ENCODE results near the gene NQO1. TPM values are rescaled to one million over a fixed set of nuclear protein-coding genes. Genes with fewer than 3 reads are reported as not detected.

The NQO1 gene
- 100 to 1,000 TPM; 126 to 141 TPM for total RNA-seq
- polyA plus RNA-seq (2013, experiment 1 of 2) = 34.1 TPM
- 43.1 TPM for polyA plus RNA-seq (2013, experiment 2 of 2)
- long read RNA-seq, experiment 1, transcript NQO1-201 (6 exons, 2,912 nt) = major isoform, 39 of 72 reads
- long read RNA-seq, experiment 1, transcript NQO1-202 (5 exons, 1,105 nt) = minor isoform, 10 of 72 reads
- long read RNA-seq, experiment 1, partial matches to known transcripts = 9 of 72 reads
- long read RNA-seq, experiment 1, other reads (novel, unspliced or antisense) = 14 of 72 reads
- long read RNA-seq, experiment 2, transcript NQO1-202 (5 exons, 1,105 nt) = minor isoform, 9 of 88 reads
- long read RNA-seq, experiment 2, transcript NQO1-201 (6 exons, 2,912 nt) = major isoform, 75 of 88 reads
- long read RNA-seq, experiment 2, partial matches to known transcripts = 2 of 88 reads
- long read RNA-seq, experiment 2, other reads (novel, unspliced or antisense) = 1 of 88 reads
- long read RNA-seq, experiment 3, transcript NQO1-201 (6 exons, 2,912 nt) = major isoform, 256 of 309 reads
- long read RNA-seq, experiment 3, transcript NQO1-203 (5 exons, 2,527 nt) = minor isoform, 9 of 309 reads
- long read RNA-seq, experiment 3, transcript NQO1-202 (5 exons, 1,105 nt) = minor isoform, 26 of 309 reads
- long read RNA-seq, experiment 3, partial matches to known transcripts = 3 of 309 reads
- long read RNA-seq, experiment 3, other reads (novel, unspliced or antisense) = 15 of 309 reads
- long read RNA-seq, experiment 4, transcript NQO1-203 (5 exons, 2,527 nt) = minor isoform, 5 of 371 reads
- long read RNA-seq, experiment 4, transcript NQO1-202 (5 exons, 1,105 nt) = minor isoform, 34 of 371 reads
- long read RNA-seq, experiment 4, transcript NQO1-201 (6 exons, 2,912 nt) = major isoform, 270 of 371 reads
- long read RNA-seq, experiment 4, partial matches to known transcripts = 54 of 371 reads
- long read RNA-seq, experiment 4, other reads (novel, unspliced or antisense) = 6 of 371 reads

DNA sequence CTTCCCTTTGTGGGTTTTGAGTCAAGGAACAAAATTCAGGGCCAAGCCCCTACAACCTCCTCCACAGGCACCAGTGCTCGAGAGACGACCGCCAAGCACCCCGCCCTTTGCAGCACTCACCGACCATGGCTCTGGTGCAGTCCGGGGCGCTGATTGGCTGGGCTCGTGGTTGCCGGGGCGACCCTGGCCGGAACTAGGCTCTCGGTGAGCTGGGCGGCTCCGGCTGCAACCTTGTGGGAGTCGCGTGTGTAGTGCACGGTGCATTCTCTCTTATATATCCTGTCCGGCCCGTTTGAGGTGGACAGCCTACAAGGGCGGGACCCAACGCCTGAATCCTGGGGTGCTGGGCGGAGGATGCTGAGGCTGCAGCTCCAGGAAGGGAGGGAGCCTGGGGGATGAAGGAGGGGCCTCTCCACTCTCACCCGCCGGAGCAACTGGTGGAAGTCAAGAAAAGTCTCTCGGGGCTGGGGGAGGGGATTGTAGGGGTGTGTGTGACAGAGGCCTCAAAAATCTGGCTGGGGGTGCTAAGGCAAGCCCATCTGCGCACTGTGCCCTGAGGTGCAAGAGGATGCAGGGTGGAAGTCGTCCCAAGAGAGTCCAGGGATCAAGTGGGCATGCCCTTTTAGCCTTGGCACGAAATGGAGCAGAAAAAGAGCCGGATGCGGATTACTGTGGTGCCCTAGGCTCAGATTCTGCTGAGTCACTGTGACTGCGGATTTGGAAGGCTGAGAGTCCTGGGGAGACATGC lies at the start of gene NQO1:
Gene NQO1, minus strand, starts transcription at position 248 of the 748 bp plus-strand sequence. Its CDS starts 121 bp downstream, at position 127.
- peak within 1 kb of the TSS; percentile 81 for H3K27ac ChIP-seq (ENCODE audit: low read depth, low read length)
- peak within 1 kb of the TSS; percentile 88 for H3K4me3 ChIP-seq (ENCODE audit: low read length)
- H3K9me3 ChIP-seq (ENCODE audit: control insufficient read depth, low read length) = no peaks in the 10 kb centered on the region
- peaks cover 15% of the 10 kb centered on the region for H3K36me3 Mint-ChIP-seq (ENCODE audit: low read depth)
- peak within 1 kb of the TSS; percentile 100 for H3K27ac Mint-ChIP-seq
- no peaks in the 10 kb centered on the region for H3K27me3 ChIP-seq (ENCODE audit: control insufficient read depth, insufficient read depth, low read length, poor library complexity, severe bottlenecking)
- H3K4me1 ChIP-seq (ENCODE audit: control insufficient read depth, insufficient read depth, low read length) = peaks cover 2% of the 10 kb centered on the region
- no peaks in the 10 kb centered on the region for H3K9me3 Mint-ChIP-seq
- no peaks in the 10 kb centered on the region for H3K27me3 Mint-ChIP-seq (ENCODE audit: insufficient read depth)
- DNase-seq = peak; percentile 100
- H3K4me1 Mint-ChIP-seq = peaks cover 26% of the 10 kb centered on the region
- no peaks in the 10 kb centered on the region for H3K36me3 ChIP-seq (ENCODE audit: control insufficient read depth, insufficient read depth, low read length)
- TF ChIP-seq, protein P1, sequence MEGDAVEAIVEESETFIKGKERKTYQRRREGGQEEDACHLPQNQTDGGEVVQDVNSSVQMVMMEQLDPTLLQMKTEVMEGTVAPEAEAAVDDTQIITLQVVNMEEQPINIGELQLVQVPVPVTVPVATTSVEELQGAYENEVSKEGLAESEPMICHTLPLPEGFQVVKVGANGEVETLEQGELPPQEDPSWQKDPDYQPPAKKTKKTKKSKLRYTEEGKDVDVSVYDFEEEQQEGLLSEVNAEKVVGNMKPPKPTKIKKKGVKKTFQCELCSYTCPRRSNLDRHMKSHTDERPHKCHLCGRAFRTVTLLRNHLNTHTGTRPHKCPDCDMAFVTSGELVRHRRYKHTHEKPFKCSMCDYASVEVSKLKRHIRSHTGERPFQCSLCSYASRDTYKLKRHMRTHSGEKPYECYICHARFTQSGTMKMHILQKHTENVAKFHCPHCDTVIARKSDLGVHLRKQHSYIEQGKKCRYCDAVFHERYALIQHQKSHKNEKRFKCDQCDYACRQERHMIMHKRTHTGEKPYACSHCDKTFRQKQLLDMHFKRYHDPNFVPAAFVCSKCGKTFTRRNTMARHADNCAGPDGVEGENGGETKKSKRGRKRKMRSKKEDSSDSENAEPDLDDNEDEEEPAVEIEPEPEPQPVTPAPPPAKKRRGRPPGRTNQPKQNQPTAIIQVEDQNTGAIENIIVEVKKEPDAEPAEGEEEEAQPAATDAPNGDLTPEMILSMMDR (conservative IDR thresholded peaks at IDR 0.05) = no peak
- H3K9ac ChIP-seq (ENCODE audit: extremely low read depth, low read length, poor library complexity, severe bottlenecking) = peak within 1 kb of the TSS; percentile 58
- H3K4me3 Mint-ChIP-seq = peak within 1 kb of the TSS; percentile 79
- WGBS, 2 experiments (ENCODE audit: insufficient coverage in 1 of 2, insufficient read length in 1 of 2) = 3 to 6% methylated on average over 25 to 31 of the region's 31 CpGs

DNA sequence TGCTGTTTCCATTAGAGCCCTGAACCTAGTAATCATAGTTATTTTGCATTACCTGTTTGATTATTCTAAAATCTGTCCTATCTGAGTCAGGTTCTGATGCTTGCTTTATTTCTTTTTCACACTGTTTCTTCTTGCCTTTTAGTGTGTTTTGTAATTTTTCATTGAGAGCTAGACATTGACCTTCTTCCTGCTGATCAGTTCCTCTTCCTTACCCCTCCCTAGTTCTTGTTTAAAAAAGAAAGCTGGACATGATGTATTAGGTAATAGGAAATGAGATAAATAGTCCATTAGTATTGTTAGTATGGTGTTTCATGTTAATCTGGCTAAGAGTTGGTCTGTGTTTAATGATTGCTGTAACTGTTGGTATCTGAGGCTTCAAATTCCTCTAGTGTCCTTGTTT lies 49.2 kb upstream of the NQO1 start:
- Mint-ChIP-seq H3K36me3 (ENCODE audit: low read depth) (peaks cover 19% of the 10 kb centered on the region), H3K27me3 (ENCODE audit: insufficient read depth) (no peaks in the 10 kb centered on the region), H3K9me3 (peaks cover 10% of the 10 kb centered on the region), H3K4me3 (no peak overlapping the region), H3K4me1 (peaks cover 15% of the 10 kb centered on the region), H3K27ac (no peak overlapping the region)
- Histone ChIP-seq H3K27me3 (ENCODE audit: control insufficient read depth, insufficient read depth, low read length, poor library complexity, severe bottlenecking) (no peaks in the 10 kb centered on the region), H3K9ac (ENCODE audit: extremely low read depth, low read length, poor library complexity, severe bottlenecking) (no peak overlapping the region), H3K27ac (ENCODE audit: low read depth, low read length) (no peak overlapping the region), H3K9me3 (ENCODE audit: control insufficient read depth, low read length) (peaks cover 15% of the 10 kb centered on the region), H3K36me3 (ENCODE audit: control insufficient read depth, insufficient read depth, low read length) (peaks cover 8% of the 10 kb centered on the region), H3K4me3 (ENCODE audit: low read length) (no peak overlapping the region), H3K4me1 (ENCODE audit: control insufficient read depth, insufficient read depth, low read length) (no peaks in the 10 kb centered on the region)
- TF ChIP-seq, protein P1 (conservative IDR thresholded peaks at IDR 0.05) = no peak
- DNase-seq = no peak
